Activated T-cell treated with anti-CD3 and anti-CD28 coated beads for 48 hours (primary cell): ENCODE results near the gene TMEM266.
A peak's percentile ranks its signal among the peaks of the same experiment; 100 is the strongest.

Experiments used
- DNase-seq: peaks from one replicate; pipeline ENCODE4 v3.0.0-alpha.2; 2020; ENCODE audit warnings: low read depth

TMEM266 gene

DNA sequence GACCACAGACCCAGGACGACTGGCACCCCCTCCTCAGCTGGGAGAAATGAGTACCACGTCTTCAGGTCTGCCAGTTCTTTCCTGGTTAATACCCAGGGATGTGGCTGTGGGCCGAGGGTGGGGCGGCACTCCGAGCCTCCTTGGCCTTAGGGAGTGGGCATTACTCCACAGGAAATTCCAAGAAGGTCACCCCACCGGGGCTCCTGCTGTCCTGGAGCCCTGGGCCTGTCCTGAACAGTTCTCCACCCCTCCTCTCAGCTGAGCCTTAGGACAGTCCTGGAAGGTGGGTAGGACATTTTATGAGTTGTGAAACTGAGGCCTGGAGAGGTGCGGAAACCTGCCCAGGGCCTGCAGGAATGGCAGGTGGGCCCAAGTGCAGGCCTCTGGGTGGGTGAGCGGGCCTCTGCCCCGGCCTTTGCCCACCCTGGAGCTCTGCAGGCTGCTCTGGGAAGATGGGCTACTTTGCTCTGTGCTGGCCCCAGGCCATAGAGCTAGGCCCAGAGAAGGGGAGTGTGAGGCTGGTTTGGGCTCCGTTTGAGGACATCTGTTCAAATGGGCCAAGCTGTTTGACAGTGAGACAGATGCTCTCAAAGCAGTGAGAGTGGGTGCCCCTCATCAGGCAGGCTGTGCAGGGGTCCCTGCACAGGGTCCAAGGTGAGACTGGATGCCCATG lies 103.1 kb downstream of the TMEM266 start:
- DNase-seq, result no peak

DNA sequence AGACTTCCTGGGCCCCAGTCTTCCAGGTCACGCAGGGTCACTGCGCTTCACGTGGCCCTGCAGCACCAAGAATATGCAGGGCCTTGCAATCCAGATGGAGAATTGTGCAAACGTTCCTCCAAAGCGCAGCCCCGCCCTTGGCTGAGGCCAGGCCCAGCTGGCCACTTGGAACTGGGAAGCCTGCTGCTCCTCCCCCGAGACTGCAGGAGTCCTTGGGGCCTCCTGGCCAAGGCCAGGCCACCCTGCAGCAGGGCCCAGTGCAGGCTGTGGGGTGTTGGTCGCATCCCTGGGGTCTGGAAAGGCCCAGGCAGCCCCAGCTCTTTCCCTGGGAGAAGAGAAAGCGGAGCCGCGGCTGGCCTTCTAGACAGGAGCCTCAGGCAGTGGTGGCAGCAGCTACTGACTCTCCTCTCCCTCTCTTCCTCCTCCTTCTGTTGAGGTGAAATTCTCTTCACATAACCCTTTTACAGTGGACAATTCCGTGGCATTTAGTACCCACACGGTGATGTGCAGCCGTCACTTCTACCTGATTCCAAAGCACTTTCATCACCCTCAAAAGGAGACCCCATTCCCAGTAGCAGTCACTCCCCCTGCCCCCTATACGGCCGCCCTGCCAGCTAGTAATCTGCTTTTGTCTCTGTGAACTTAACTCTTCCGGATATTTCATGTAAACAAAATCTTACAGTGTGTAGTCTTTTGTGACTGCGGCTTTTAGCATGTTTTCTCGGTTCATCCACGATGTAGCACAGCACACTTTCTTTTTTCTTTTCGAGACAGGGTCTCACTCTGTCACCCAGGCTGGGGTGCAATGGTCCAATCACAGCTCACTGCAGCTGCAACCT lies 103.9 kb downstream of the TMEM266 start:
- DNase-seq, result no peak

DNA sequence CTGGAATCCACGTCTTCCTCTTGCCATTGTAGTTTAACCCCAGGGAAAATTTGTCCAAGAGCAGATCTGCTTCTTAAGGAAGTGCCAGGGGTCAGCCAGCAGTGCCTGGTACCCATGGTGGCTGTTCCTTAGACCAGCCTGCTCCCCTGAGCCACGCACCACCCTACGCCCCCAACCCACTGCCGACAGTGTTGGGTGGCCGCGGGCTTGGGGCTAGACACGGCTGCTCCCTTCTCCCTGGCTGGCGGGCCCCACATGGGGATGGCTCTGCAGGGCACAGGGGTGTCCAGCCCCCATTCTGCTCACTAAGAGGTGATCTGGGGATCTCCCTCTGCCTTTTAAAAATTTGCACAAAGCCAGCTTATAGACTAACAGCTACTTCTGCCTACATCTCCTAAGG lies 104.8 kb downstream of the TMEM266 start:
- no peak for DNase-seq

DNA sequence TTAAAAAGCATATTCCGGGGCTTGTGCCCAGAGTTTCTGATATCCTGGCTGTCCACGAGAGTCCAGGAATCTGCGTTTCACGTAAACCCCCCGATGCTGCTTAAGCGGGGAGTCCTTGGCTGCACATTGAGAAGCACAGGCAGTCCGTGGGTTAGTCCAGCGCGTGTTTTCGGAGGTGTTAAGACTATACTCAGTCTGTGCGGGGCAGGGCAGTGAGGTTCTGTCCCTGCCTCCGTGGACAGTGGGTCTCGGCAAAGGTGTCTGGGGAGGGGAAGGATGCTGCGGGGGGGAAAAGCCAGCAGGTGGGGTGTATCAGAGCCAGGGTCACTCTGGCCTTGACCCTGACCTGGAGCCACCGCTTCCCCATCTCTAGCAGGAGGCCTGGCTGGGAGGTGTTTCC lies 106.2 kb downstream of the TMEM266 start:
- DNase-seq, result no peak

DNA sequence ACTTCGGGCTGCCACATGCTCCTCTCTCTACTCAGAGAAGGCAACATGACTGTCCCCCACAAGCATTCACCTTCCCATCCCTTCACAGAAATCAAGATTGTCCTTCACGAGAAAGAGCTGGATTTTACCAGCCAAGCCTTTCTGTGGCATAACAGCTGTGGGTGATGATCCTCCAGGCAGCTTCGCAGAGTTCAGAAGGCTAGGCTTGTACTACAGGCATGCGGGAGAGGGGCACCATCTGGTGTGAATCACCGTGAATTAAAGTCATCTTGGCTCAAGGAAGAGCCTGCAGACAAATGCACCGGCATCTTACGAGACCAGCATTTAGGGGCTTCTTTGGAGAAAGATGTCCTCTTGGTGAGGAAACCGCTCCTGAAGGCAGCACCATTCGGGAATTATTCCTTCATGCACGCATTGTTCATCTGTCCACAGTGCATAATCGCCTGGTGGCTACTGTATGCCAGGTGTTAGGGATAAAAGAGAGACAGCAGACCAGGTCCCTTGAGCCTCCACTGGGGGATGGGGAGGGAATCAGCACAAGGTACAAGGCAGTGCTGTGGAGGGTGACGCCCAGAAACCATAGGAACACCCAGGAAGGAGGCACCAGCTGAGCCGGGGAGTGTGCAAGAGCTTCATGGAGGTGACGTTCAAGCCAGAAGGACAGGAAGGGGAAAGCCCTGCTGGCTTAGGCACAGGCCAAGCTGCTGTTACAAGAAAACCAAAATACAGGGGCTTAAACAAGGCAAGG lies 108.6 kb downstream of the TMEM266 start:
- DNase-seq, result no peak

DNA sequence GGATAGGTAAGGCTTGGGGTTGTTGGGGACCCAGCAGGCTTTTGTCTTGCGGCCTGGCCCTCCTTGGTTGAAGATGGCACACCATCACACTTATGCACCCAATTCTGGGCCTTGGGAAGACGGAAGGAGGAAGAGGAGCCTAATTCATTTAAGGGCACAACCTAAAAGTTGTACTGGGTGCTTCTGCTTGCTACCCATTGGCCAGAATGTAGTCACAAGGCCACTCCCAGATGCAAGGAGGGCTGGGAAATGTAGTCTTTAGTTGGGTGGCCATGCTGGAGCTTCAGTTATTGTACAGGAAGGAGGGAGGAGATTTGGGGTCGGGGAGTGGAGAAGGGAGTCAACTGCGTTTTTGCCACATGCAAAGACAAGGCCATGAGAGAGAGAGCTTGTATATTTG lies 109.2 kb downstream of the TMEM266 start:
- no peak for DNase-seq

DNA sequence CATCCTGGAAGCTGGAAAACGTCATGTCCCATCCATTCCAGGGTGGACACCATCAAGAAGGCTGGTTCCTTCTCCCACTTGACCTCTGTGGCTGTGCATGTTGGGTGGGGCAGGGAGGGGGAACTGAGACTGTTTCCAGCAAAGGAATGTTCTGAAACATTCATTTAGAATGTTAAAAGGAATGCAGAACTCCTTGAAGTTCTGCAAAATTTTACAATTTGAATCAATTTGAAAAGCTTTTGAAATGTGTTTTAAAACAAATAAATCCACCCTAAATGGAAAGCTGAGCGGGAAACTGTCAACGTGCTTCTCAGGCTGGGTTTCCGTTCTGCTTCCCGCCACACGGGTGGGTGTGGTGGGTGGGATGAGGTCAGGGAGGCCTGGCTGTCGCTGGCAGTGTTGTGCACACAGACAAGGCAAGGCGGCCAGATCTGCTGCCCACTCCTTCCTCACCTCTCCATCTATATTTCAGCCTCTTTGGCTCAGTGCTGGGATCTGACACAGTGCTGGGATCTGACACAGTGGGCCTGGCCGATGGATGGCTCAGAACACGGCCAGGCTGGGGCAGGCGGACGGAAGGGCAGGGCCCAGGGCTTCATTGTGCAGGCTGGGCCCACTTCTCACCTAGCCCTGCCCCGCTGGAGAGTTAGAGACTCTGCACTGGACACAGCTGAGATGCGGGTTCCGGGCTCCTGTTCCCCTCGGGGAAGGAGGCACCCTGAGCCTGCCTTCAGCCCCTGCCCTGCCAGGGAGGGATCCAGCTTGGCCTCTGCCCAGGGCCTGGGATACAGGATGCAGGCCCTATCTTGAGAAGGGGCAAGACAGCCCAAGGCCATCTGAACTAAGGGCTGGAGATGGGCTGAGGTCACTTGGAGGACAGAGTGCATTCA lies 110.4 kb downstream of the TMEM266 start:
- no peak for DNase-seq

DNA sequence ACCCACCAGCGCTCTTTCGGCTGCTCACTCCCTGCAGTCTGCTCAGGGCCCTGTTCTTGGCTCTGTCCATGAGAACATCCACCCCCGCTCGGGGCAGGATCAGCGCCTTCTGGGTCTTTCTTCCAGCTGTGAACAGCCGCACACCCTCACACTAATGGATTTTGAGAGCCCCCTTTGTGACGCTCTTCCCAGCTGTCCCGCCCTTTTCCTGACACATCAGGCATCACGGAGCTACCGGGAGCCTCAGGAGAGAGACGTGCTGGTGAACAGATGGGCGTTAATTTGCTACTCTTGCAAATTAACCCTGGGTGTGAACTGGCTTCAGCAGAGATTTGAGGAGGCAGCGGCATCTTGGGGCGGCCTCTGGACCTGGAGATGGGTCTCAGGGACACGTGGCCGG lies 113.0 kb downstream of the TMEM266 start:
- no peak for DNase-seq

DNA sequence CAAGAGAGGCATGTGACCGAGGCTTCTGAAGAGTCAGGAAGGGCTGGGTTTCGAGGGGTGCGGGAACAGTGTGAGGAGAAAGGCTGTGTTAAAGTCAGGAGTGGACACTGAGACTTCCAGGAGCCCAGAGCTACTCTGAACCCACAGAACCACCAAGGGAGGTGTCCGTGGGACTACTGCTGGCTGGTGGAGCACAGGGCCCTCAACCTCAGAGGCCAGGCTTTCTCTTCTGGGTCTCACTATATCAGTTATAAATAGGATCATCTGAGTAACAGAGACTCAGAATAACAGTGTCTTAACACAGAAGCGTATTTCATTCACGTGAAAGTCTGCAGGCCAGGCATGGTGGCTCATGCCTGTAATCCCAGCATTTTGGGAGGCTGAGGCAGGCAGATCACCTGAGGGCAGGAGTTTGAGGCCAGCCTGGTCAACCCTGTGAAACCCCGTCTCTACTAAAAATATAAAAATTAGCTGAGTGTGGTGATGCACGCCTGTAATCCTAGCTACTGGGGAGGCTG lies 113.6 kb downstream of the TMEM266 start:
- DNase-seq, result no peak

DNA sequence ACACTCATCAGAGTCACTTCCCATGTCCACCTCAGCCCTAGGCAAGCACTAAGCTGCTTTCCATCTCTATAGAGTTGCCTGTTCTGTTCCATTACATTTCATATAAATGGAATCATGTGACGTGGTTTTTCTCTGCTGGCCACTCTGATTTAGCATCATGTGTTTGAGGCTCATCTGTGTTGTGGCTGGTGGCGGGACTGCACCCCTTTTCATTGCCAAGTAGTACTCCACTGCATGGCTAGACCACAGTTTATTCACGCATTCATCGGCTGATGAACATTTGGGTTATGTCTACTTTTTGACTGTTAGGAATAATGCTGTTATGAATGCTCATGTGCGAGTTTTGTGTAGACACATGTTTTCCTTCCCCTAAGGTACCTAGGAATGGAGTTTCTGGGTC lies 114.9 kb downstream of the TMEM266 start:
- DNase-seq, result no peak

DNA sequence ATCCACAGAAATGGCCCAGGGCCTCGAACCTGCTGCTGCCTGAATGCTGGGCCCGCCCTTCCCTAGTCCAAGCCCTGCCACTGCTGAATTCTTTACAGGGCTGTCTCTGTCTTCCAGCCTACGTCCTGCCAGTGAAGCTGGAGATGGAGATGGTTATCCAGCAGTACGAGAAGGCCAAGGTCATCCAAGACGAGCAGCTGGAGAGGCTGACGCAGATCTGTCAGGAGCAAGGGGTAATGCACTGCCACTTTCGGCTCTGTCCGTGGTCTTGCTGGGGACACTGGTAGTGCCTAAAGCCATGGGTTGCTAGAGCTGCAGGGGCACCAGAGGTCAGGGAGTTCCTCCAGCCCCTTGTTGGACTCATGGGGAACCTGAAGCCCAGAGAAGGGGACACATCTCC lies 115.7 kb downstream of the TMEM266 start:
- DNase-seq, result no peak

DNA sequence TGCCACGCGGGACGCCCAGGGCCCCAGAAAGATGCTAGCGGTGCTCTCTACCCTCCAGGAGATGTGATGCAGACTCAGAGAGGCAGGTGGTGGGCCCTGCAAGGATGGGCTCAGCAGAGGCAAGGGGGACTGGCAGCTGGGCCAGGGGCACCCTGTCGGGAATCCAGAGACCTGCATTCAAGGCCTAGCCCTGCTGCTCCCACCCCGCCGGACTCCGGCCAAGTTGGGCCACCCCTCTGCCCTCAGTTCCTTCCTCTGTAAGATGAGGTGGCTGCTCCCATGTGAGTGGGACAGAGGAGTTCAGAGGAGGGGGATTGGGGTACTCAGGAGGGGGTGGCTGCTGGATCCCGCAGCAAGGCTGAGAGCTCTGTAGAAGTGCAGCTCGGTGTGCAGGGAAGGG lies 116.3 kb downstream of the TMEM266 start:
- DNase-seq, result no peak

DNA sequence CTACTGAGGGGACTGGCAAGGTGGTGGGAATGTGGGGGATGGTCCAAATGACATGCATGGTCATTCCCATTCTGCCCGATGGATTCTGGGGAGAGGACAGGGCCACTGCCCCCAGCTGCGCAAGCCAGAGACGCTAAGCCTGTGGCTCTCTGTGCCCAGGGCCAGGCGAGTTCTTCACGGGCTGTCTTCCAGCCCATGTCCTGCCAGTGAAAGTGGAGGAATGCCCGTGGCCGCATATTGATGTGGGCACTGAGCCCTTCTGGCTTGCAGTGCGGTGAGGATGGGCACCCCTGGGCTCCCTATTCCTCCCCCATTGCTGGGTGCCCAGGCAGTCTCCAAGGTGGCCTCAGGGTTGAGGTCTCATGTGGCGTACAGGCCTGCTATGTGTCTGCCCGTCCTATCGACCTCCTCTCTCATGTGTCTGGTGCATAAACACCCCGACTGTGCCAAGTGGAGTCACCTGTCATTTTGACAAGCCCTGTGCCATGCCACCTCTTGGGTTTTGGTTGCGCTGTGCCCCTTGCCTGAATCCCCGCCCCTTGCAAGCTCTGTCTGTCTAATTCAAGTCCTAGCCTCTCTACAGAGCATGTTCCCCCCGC lies 116.8 kb downstream of the TMEM266 start:
- DNase-seq, result no peak

DNA sequence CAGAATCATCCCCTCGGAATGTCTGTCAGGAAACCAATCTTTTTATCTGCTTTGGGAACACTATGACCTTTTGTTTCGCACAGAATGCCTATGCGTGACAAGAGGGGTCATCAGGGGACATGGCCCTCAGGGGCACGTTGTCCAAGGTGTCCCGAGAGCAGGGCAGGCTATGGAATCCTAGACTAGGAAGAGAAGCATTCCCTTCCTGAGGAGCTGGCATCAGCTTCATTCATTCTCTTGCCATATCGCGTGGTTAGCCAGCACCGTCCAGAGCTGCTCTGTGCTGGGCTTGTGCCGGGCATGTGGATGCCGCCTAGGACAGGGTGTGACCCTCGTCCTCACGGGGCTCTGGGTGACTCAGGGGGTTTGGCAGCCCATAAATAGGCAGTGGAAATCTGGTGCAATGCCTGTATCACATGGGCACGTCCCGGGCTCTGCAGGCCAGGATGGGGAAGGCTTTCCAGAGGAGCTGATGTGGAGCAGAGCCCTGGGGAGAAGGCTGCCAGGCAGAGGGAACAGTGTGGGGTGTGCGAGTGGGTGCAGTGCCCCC lies 117.8 kb downstream of the TMEM266 start:
- no peak for DNase-seq

DNA sequence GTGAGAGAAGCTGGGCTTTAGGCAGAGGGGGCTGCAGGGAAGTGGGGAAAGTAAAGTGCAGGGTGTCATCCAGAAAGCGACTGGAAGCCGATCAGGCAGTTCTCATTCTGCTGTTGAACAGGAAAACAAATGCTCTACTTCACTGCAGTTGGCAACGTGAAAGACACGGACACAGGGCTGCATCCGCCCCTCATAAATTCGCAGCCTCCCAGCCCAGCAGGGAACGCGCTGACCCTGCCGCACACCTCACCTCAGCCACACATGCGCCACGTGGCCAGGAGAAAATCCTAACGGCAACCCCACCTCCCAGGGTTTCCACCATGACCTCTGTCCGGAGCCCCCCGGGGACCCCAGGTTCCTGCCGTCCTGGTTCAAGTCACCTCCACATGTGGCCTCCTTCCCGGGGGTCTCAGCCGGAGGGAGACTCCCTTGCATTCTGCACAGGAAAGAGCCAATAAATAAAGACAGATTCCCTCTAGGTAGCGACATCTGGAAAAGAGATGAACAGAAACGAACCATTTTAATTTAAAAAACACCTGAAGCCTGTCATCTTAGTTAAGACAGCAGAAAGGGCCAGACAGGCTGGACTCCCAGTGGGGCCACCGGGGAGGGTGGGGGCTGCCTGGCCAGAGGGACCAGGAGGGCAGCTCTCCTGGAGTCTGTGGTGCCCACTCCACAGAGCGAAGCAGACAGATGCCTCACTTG lies 118.7 kb downstream of the TMEM266 start:
- DNase-seq, result no peak

DNA sequence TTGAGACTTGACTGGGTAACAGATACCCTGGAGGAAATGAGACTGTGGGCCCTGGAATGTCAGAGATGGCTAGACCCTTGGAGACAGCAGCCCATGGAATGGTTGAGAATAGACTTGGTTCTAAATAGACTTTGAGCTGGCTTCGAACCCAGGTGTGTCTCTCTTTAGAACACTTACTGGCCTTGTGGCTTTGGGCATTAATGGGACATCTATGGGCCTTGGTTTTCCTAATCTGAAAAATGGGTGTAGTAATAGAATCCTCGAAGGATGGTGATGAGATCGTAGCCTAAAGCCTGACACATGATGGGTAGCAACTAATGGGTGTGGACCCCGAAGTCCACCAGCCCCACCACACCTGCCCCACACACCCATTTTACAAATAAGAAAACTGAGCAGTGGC lies 119.2 kb downstream of the TMEM266 start:
- no peak for DNase-seq

DNA sequence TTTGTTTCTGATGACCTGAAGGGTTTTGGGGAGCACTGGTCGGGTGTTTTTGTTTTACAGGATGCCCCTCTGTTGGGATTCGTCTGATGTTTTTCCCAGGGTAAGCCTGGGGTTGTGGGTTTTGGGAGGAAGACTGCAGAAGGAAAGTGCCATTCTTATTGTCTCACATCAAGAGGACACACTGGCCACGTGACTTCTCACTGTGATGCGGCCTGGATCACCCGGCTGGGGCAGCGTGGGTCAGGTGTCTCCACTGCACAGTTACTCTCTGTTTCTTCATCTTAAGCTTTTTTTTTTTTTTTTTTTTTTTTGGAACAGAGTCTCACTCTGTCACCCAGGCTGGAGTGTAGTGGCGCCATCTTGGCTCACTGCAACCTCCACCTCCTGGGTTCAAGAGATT lies 120.5 kb downstream of the TMEM266 start:
- DNase-seq, result no peak

DNA sequence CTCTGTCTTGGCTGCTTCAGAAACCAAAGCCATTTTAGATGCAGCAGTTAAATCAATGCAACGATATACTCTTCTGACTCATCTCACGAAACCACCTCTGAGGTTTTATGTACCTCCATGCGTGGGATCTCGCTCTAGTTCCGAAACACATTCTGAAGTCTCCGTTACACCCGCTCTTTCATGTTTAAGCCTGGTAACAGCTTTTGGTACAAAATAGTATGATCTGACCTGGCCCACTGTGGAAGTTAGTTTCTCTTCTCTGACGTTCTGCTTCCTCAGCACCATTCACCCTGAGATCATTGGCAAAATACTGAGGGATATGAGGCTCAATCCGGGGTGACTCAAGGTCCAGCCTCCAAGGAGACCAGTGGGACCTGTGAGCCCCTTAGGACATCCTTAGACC lies 121.9 kb downstream of the TMEM266 start:
- peak; percentile 16 for DNase-seq

DNA sequence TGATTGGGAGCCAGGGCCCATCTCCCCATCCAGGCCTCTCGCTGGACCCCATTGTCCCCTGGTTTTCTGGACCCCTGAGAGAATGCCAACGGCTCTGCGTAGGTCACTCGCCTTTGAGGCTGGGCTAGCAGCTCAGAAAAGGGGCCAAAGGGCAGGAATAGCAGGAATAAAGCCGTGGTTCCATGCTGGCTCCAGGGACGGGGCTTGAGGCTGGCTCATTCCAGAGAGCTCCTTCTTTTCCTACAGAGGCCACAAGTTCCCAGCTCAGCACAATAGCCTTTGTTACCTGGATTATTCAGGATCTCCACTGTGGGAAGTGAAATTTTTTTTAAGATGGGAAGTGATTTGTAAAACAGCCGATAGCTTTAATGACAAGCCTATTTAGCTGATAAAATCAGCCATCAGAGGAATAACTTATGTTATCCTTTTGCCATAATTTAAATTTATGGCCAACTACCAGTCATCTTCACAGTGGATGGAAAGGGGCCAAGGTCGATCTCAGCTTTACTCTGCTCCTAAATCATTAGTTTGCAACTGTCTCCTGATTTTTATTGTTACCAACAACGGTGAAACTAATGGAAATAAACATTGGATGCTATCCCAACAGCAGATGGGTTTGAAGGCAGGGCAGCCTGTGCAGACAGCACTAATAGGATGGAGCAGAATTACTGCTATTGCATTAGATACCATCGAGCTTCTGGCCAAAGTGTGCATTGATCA lies 124.3 kb downstream of the TMEM266 start:
- DNase-seq, result no peak

DNA sequence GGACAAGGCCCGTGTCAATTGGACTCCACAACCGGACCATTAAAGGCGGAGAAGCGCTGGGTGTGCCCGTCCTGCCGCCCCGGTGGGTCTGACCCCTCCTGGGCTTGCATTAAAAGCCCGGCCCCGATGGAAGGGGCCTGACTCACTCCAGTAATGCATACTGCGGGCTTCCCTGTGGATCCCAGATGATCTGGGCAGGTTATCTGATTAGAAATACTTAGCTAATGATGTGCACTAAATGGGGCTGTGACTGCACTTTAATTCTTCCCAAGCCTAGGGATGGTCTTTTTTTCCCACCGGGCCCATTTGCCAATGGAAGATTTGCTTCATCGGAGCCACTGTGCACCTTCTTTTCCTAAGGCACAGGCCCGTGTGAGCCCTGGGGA lies 124.9 kb downstream of the TMEM266 start:
- no peak for DNase-seq
